ENCODE data around the gene ANKRD28. TPM values are rescaled to one million over a fixed set of nuclear protein-coding genes. Genes with fewer than 3 reads are reported as not detected.

The ANKRD28 gene
- total and polyA plus RNA-seq, 2 of the 8 experiments (the other 6 are each of a cell fraction or from before 2014, with no cell fraction given), result 39.1 to 61.7 TPM

DNA sequence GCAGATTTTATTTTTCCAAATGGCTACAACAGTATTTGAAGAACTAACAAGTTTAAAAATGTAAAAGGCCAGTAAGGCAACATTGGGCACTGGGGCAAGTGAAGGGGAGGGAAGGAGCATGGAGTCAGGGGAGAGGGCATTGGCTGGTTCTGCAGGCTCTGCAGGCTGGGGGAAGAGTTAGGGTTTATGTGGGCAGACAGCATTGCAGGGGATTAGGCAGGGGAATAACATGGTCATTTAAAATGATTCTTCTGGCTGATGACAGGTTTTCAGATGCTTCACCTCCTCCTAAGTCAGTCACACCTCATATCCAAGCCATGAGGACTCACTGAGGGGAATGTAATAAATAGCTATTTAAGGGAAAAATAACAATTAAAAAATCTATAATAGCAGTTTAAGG, 143.7 kb downstream of the ANKRD28 start (continued):
- TF ChIP-seq, protein P1, sequence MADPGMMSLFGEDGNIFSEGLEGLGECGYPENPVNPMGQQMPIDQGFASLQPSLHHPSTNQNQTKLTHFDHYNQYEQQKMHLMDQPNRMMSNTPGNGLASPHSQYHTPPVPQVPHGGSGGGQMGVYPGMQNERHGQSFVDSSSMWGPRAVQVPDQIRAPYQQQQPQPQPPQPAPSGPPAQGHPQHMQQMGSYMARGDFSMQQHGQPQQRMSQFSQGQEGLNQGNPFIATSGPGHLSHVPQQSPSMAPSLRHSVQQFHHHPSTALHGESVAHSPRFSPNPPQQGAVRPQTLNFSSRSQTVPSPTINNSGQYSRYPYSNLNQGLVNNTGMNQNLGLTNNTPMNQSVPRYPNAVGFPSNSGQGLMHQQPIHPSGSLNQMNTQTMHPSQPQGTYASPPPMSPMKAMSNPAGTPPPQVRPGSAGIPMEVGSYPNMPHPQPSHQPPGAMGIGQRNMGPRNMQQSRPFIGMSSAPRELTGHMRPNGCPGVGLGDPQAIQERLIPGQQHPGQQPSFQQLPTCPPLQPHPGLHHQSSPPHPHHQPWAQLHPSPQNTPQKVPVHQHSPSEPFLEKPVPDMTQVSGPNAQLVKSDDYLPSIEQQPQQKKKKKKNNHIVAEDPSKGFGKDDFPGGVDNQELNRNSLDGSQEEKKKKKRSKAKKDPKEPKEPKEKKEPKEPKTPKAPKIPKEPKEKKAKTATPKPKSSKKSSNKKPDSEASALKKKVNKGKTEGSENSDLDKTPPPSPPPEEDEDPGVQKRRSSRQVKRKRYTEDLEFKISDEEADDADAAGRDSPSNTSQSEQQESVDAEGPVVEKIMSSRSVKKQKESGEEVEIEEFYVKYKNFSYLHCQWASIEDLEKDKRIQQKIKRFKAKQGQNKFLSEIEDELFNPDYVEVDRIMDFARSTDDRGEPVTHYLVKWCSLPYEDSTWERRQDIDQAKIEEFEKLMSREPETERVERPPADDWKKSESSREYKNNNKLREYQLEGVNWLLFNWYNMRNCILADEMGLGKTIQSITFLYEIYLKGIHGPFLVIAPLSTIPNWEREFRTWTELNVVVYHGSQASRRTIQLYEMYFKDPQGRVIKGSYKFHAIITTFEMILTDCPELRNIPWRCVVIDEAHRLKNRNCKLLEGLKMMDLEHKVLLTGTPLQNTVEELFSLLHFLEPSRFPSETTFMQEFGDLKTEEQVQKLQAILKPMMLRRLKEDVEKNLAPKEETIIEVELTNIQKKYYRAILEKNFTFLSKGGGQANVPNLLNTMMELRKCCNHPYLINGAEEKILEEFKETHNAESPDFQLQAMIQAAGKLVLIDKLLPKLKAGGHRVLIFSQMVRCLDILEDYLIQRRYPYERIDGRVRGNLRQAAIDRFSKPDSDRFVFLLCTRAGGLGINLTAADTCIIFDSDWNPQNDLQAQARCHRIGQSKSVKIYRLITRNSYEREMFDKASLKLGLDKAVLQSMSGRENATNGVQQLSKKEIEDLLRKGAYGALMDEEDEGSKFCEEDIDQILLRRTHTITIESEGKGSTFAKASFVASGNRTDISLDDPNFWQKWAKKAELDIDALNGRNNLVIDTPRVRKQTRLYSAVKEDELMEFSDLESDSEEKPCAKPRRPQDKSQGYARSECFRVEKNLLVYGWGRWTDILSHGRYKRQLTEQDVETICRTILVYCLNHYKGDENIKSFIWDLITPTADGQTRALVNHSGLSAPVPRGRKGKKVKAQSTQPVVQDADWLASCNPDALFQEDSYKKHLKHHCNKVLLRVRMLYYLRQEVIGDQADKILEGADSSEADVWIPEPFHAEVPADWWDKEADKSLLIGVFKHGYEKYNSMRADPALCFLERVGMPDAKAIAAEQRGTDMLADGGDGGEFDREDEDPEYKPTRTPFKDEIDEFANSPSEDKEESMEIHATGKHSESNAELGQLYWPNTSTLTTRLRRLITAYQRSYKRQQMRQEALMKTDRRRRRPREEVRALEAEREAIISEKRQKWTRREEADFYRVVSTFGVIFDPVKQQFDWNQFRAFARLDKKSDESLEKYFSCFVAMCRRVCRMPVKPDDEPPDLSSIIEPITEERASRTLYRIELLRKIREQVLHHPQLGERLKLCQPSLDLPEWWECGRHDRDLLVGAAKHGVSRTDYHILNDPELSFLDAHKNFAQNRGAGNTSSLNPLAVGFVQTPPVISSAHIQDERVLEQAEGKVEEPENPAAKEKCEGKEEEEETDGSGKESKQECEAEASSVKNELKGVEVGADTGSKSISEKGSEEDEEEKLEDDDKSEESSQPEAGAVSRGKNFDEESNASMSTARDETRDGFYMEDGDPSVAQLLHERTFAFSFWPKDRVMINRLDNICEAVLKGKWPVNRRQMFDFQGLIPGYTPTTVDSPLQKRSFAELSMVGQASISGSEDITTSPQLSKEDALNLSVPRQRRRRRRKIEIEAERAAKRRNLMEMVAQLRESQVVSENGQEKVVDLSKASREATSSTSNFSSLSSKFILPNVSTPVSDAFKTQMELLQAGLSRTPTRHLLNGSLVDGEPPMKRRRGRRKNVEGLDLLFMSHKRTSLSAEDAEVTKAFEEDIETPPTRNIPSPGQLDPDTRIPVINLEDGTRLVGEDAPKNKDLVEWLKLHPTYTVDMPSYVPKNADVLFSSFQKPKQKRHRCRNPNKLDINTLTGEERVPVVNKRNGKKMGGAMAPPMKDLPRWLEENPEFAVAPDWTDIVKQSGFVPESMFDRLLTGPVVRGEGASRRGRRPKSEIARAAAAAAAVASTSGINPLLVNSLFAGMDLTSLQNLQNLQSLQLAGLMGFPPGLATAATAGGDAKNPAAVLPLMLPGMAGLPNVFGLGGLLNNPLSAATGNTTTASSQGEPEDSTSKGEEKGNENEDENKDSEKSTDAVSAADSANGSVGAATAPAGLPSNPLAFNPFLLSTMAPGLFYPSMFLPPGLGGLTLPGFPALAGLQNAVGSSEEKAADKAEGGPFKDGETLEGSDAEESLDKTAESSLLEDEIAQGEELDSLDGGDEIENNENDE (IDR thresholded peaks at IDR 0.05; ENCODE audit: insufficient replicate concordance, low read length), result no peak
- TF ChIP-seq KDM4A (IDR thresholded peaks at IDR 0.05; ENCODE audit: low read depth, low read length, severe bottlenecking), result no peak
- no peak for TF ChIP-seq SUZ12 (IDR thresholded peaks at IDR 0.05; ENCODE audit: low read length)
- TF ChIP-seq SIX5 (IDR thresholded peaks at IDR 0.05; ENCODE audit: low read depth, low read length), result no peak
- no peak for TF ChIP-seq HDAC6 (IDR thresholded peaks at IDR 0.05; ENCODE audit: low read depth, low read length)
- TF ChIP-seq, protein P2, sequence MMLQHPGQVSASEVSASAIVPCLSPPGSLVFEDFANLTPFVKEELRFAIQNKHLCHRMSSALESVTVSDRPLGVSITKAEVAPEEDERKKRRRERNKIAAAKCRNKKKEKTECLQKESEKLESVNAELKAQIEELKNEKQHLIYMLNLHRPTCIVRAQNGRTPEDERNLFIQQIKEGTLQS (IDR thresholded peaks at IDR 0.05; ENCODE audit: insufficient read depth, low read depth, low read length), result no peak
- no peak for TF ChIP-seq KDM5A (IDR thresholded peaks at IDR 0.05; ENCODE audit: low read length)
- TF ChIP-seq TAF7 (optimal IDR thresholded peaks at IDR 0.05; ENCODE audit: borderline replicate concordance, low read depth, low read length), result no peak
- TF ChIP-seq YY1 (IDR thresholded peaks at IDR 0.05; ENCODE audit: low read depth, low read length), result no peak
- TF ChIP-seq POU5F1 (IDR thresholded peaks at IDR 0.05; ENCODE audit: low read depth, low read length), result no peak
